ENCODE data around the gene CBX6.
"Not testable (repeated sequence)": the region's sequence is repeated elsewhere in the genome, so short reads cannot be mapped to it uniquely, and the experiment has no call there.

Gene CBX6

GRCh38 chr22:38863531-38864131 lies 8.4 kb downstream of the CBX6 start:
- DNase-seq (ENCODE audit: low read depth, low spot score), result no peak
- H3K4me3 ChIP-seq (ENCODE audit: low read length), result no peak overlapping the region

- DNase-seq (ENCODE audit: low read depth, low spot score), result no peak
- H3K4me3 ChIP-seq (ENCODE audit: low read length), result no peak overlapping the region
Measured at GRCh38 chr22:38862375-38863329, 9.4 kb downstream of the CBX6 start.

GRCh38 chr22:38861927-38862326 lies 10.1 kb downstream of the CBX6 start:
- no peak for DNase-seq (ENCODE audit: low read depth, low spot score)
- H3K4me3 ChIP-seq (ENCODE audit: low read length), result no peak overlapping the region

DNA sequence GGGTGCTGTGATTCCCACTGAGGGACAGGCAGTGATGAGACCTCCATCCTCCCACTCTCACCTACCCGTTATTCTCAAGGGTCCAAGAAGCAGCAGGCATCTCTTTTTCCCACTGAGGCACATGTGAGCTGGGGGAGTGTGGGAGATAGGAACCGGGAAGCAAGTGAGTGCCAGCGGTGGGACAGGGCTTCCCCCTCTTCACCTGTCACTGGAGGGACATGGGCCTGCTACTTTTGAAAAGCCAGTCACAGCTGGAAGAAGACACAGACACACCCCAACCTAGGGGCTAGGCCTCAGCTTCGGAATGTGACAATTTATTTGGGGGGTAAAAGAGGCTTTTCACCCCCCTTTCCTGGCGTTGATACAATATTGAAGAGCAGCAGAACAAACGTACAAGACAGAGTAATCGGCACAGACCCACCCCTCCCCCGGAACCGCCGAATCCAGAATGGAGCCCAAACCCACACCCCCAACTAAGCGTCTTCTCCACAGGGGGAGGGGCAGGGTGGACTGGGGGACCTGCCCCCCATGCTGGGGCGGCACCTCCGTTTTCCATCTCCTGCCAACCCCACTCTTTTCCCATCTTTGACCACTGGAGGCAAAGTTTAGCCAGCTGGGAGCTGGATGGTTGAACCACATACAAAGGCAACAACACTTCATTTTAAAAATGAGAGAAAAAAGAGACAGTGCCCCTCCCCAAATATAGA lies 10.7 kb downstream of the CBX6 start:
- no peak overlapping the region for H3K4me3 ChIP-seq (ENCODE audit: low read length)
- no peak for DNase-seq (ENCODE audit: low read depth, low spot score)

GRCh38 chr22:38860283-38861169 lies 11.5 kb downstream of the CBX6 start:
- no peak overlapping the region for H3K4me3 ChIP-seq (ENCODE audit: low read length)
- DNase-seq (ENCODE audit: low read depth, low spot score), result no peak

- no peak overlapping the region for H3K4me3 ChIP-seq (ENCODE audit: low read length)
- no peak for DNase-seq (ENCODE audit: low read depth, low spot score)
Measured at GRCh38 chr22:38859581-38860282, 12.3 kb downstream of the CBX6 start.

DNA sequence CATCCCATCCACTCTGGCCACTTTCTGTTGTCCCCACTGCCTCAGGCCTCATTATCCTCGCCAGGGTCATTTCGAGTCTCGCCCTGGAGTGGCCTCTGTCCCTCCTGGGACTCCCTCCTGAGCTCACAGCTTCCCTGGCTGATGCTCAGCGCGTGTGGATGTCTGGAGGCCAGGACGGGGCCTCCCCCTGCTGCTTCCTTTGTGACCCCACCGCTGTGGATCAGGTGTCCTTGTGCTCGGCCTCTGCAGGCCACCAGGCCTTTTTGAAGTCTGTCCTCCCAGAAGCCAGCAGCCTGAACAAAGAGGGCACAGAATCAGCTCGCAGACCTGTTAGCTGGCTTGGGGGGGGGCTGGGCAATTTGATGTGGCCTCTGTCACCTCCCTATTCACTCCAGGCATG lies 13.5 kb downstream of the CBX6 start:
- no peak for DNase-seq (ENCODE audit: low read depth, low spot score)
- H3K4me3 ChIP-seq (ENCODE audit: low read length), result no peak overlapping the region

DNA sequence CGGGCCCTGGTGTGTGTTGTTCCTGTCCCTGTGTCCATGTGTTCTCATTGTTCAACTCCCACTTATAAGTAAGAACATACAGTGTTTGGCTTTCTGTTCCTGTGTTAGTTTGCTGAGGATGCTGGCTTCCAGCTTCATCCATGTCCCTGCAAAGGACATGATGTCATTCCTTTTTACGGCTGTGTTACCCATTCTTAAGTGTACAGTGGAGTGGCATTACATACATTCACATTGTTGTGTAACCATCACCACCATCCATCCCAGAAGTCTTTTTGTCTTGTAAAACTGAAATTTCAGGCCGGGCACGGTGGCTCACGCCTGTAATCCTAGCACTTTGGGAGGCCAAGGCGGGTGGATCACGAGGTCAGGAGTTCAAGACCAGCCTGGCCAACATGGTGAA lies 17.5 kb downstream of the CBX6 start:
- DNase-seq (ENCODE audit: low read depth, low spot score); H3K4me3 ChIP-seq (ENCODE audit: low read length): not testable (repeated sequence)

DNA sequence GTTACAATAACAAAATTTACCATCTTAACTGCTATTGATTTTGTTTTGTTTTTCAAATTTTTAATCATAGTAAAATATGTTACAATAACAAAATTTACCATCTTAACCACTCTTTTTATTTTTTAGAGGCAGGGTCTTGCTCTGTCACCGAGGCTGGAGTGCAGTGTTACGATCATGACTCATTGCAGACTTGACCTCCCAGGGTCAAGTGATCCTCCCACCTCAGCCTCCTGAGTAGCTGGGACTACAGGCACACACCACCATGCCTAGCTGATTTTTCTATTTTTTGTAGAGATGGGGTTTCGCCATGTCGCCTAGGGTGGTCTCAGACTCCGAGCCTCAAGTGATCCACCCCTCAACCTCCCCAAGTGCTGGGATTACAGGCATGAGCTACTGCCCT lies 18.1 kb downstream of the CBX6 start:
- not testable (repeated sequence) for DNase-seq (ENCODE audit: low read depth, low spot score); H3K4me3 ChIP-seq (ENCODE audit: low read length)

DNA sequence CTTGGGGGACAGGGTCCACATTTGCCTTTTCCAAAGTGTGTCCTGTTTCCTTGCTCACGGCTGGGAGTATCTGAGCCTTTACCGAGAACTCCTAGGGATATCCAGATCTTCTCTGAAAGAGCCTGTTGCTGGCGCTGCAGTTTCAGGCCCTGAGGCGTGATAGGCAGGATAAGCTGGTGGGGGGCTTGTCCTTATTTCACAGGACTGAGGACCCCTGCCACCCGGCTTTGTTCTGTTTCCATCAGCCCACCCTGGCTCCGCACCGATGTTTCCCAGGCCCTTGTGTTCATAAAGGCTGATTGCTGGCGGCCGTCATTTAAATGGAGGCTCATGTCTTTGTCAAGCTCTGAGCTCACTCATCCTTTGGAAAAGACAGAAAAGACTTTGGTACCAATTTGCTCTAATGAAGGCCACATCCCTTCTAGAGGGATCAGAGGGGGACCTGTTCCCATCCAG lies 18.8 kb downstream of the CBX6 start:
- DNase-seq (ENCODE audit: low read depth, low spot score), result no peak
- no peak overlapping the region for H3K4me3 ChIP-seq (ENCODE audit: low read length)

- DNase-seq (ENCODE audit: low read depth, low spot score), result no peak
- H3K4me3 ChIP-seq (ENCODE audit: low read length), result no peak overlapping the region
Measured at GRCh38 chr22:38852522-38852921, 19.5 kb downstream of the CBX6 start.

- no peak for DNase-seq (ENCODE audit: low read depth, low spot score)
- no peak overlapping the region for H3K4me3 ChIP-seq (ENCODE audit: low read length)
Measured at GRCh38 chr22:38850941-38851849, 20.8 kb downstream of the CBX6 start.

DNA sequence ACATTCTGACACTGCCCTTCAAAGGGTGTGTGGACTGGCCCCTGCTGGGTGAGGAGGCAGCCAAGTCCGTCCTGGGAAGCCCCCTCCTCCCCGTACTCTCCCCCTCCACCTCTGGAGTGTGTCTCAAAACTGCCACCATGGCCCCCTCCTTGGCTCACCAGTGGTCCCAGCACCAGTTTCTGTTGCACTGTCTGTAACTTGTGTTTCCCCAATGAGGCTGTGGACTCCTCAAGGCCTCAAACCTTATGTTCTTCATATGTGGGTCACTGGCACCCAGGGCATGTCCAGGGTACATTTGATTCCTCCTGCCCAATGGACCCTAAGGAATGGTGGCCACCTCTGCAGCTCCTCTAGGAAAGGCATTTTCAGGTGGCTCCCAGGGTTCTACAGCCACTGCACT lies 21.6 kb downstream of the CBX6 start:
- no peak overlapping the region for H3K4me3 ChIP-seq (ENCODE audit: low read length)
- no peak for DNase-seq (ENCODE audit: low read depth, low spot score)

DNA sequence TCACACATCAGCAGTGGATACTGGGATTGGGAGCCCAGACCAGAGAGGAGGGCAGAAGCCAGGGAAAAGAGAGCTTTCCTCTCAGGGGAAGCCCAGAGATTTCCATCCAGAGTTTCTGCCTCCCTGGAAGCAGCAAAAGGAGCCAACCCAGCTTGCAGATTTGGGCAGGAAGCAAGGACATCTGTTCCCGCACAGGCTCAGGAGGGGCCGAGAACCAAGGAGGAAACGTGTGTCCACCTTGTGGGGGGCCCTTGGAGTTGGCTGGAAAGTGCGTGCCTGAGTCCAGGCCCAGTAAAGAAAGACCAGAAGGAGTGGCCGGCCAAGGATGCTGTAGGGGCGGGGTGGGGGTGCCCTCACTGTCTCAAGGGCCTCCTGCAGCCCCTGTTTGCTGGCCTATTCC lies 22.2 kb downstream of the CBX6 start:
- H3K4me3 ChIP-seq (ENCODE audit: low read length), result no peak overlapping the region
- DNase-seq (ENCODE audit: low read depth, low spot score), result no peak

DNA sequence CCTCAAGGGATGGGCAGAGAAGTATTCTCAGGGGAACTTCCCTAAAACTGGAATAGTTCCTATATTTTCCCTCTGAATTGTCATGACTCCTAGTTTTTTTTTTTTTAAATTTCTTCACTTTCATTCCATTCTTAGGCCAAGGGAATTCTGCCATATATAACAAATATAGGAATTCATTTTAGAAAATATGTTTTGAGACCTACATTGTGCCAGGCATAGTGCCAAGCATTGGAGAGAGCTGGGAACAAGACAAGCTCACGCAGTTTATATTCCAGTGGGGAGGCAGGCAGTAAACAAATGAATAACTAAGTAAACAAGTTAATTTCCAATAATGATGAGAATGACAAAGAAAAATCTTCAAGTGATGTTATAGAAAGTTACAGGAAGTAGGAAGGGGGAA lies 25.6 kb downstream of the CBX6 start:
- no peak overlapping the region for H3K4me3 ChIP-seq (ENCODE audit: low read length)
- DNase-seq (ENCODE audit: low read depth, low spot score), result no peak

DNA sequence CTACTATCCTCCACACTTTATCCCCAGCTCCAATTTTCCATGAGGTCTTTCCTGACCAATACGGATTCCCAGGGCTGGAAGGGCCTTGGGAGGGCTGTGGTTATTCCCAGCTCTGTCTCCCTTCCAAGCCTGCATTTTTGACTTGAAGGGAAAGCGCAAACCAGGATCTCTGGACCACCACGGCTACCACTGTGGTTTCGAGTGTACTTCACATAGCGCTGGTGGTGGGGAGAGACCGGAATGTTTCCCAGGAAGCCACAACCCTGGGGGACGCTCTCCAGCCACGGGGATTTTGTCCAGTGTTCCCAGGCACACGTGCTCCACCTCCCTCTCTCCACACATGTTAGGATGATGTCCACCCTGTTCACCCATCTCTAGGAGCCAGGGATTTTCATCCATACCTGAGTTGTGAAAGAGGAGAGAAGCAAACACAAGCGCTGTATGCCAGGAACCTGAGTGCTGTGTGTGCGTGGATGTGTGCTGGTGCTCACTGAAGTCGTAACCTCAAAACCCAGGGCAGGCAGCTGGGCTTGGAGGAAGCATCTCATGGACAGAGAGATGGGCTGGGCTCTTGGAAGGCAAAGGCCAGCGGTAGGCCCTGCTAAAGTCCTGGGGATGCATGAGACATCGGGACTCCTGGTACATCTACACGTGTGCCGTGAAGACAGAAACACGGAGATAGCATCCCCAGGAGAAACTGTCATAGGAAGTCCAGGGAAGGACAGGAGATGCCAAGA lies 26.8 kb downstream of the CBX6 start:
- no peak for DNase-seq (ENCODE audit: low read depth, low spot score)
- H3K4me3 ChIP-seq (ENCODE audit: low read length), result no peak overlapping the region

Measured in Jurkat, Clone E6-1 (cell line).